ENCODE data around the gene FGGY. TPM values are rescaled to one million over a fixed set of nuclear protein-coding genes. Genes with fewer than 3 reads are reported as not detected.
A peak's percentile ranks its signal among the peaks of the same experiment; 100 is the strongest.
"Not testable (repeated sequence)": the region's sequence is repeated elsewhere in the genome, so short reads cannot be mapped to it uniquely, and the experiment has no call there.

FGGY gene
- total RNA-seq, 1 experiment from 2014 or later: 14.2 TPM

DNA sequence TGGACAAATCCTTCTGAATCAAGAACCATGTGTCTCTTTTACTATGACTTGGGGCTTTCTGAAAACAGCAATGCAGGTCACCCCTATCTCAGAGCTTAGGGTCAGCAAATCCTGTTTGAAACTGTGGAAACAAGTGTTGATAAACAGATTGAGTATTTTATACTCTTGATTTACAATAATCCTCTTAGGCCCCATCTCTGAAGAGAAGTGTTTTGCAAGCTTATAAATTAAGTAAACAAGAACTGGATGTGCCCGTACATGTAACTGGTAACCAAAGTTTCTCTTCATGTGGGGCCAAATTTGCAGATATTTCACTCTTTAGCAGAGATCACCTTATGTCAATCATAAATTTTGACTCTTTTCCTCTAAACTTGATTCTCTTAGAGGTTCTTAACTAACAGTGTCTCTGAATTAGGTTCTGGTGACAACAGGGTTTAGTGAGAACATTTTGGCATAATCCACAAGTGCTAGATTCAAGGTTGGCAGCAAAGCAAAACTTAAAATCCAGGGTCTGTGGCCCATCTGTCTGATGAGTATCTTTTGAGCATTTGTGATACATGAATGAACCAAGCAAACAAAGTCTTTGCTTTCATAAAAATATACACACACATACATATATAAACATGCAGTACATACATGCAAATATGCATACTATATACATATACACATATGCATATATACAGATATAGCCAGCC, 334.8 kb downstream of the FGGY start:
- DNase-seq (ENCODE audit: low spot score): no peak

DNA sequence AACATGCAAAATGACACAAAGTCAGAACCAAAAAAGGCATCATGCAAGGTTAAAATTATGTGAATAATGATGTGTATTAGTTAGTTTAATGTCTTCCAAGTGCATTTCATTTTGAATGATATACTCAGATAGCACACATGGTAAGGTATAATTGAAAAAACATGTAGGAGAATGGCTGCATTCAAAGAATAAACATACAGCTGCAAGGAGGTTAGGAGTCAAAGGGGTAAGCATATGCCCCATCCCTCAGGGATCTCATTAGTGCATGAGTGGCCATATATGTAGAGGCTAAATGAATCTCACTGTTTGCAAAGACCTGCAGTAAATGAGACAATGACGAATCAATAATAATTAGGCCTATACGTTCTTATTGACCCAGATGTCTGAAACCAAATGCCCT, 338.2 kb downstream of the FGGY start:
- DNase-seq (ENCODE audit: low spot score): no peak

DNA sequence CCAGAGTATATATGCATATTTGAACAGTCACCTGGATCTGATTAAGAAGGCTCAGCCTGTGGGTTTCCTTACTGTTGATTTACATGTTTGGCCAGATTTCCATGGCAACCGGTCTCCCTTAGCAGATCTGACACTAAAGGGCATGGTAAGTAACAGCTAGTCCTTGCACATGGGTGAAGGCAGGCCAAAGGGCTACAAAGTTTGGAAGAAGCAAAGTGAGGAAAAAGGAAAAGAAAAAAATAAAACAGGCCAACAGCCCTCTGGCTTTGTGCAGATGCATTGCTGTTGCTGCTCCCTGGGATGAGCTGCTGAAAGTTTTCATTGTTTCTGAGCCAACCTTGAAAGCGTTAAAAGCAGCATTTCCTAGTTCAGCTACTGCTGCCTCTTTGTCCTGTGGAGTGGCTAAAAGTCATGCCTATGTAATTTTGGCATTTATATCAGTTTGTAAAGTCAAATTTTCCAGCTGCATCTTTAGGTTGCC, 341.4 kb downstream of the FGGY start:
- DNase-seq (ENCODE audit: low spot score): peak; percentile 60

DNA sequence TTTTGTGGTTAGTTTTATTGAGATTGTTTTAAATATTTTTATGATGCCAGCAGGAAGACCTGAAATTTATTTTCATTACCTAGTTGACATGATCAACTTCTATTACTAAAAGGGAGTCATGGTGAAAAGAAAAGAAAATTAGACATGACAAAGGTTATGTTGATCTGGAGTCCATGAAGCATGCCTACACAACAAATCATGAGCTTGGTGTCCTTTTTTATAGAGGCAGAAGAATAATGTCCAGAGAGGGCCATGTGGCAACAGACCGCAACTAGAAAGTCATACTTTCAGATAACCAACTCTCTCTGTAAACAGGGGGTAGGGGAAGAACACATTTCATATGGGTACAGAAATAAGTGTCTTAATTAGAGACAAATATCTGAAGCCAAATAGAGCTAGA, 342.4 kb downstream of the FGGY start:
- DNase-seq (ENCODE audit: low spot score): no peak

DNA sequence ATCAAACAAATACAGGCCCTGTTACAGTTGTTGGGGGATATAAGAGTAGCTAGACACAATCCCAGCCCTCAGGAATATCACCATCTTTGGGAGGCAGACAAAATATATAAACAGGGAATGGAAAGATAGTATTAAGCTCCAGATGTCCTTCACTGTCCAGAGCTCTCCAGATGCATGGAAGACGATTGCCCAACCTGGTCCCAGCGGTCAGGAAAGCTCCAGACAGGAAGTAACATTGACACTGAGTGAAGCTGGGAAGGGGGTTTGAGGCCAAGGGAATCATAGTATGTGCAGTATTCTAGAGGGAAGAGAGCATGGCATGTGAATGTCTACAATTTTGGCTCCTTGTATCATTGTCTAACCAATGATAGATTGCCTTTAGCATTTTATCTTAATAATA, 344.0 kb downstream of the FGGY start:
- no peak for DNase-seq (ENCODE audit: low spot score)

DNA sequence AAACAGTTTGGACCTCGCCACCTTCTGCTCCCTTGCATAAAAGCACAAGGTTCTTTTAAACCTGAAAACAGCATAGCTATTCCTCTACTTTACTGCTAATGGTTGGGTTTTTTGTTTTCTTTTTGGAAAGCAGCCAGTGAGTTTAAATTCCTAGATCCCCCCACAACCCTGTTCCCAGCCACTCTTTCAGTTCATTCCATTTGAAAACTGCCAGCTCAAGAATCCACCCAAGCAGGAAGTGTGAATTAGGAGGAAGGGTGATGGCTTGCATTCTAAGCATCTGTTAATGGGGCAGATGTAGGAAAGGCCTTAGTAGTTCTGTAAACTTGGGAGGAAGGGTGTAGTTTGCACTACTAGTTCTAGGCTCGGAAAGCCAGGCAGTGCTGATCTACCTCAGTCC, 344.9 kb downstream of the FGGY start:
- DNase-seq (ENCODE audit: low spot score): no peak

DNA sequence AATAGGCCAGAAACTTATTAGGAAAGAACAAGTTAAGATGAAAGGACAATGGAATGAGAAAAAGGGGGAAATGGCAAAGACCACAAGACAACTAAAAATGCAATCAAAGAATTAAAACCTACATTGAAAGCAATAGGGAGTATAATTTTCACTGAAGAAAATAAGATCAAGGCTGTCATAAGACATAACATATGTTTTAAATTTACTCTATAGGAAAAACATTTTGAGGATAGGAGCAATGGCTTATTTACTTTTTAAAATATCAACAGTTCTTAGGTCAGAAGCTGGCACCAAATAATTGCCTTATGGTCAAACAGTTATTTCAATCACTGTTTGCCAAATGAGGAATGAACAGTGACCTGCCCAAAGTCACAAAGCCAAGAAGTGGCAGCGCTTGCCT, 346.6 kb downstream of the FGGY start:
- DNase-seq (ENCODE audit: low spot score): no peak

DNA sequence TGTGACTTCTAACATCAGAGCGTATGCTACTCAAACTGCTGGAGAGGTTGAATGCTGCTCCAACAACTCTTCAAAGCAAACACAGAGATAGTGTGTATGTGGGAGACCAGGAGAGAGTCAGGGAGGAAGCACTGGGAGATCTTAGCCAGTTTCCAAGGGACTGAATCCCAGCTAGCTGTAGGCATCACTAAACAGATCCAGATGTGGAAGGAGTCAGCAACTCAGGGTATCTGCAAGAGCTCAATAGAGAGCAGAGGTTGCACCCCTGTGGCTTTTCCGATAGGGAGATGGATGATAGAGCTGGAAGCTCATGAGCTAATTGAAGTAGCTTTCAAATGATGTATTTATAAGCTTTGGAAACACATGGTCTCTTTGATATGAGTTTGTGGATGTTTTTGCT, 349.0 kb downstream of the FGGY start:
- DNase-seq (ENCODE audit: low spot score): no peak

DNA sequence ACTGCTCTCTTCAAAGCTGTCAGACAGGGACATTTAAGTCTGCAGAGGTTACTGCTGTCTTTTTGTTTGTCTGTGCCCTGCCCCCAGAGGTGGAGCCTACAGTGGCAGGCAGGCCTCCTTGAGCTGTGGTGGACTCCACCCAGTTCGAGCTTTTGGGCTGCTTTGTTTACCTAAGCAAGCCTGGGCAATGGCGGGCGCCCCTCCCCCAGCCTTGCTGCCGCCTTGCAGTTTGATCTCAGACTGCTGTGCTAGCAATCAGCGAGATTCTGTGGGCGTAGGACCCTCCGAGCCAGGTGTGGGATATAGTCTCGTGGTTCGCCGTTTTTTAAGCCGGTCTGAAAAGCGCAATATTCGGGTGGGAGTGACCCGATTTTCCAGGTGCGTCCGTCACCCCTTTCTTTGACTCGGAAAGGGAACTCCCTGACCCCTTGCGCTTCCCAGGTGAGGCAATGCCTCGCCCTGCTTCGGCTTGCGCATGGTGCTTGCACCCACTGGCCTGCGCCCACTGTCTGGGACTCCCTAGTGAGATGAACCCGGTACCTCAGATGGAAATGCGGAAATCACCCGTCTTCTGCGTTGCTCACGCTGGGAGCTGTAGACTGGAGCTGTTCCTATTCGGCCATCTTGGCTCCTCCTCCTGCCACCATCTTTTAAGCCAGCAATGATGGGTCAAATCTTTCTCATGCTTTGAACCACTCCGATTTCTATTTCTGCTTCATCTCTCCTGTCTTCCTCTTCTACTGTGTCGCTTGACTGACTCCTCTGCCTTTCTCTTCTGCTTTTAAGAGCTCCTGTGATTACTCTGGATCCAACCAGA, 356.5 kb downstream of the FGGY start:
- not testable (repeated sequence) for DNase-seq (ENCODE audit: low spot score)

DNA sequence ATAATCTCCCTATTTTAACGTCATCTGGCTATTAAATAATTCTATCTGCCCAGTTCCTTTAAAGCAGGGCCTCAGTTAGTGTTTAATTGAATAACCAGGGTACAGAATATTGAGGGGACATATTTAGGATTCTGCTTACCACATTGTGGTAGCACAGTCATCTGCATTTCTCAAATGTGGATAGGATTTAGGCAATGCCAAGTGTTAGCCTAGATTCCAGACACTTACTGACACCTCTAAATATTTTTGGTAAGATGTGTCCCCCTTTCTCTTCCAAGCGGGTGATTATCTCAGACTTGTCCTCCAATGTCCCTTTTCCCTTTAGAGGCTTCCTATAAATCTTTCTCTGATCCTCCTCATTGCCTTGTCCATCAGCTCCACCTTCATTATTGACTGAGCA, 357.1 kb downstream of the FGGY start:
- no peak for DNase-seq (ENCODE audit: low spot score)

DNA sequence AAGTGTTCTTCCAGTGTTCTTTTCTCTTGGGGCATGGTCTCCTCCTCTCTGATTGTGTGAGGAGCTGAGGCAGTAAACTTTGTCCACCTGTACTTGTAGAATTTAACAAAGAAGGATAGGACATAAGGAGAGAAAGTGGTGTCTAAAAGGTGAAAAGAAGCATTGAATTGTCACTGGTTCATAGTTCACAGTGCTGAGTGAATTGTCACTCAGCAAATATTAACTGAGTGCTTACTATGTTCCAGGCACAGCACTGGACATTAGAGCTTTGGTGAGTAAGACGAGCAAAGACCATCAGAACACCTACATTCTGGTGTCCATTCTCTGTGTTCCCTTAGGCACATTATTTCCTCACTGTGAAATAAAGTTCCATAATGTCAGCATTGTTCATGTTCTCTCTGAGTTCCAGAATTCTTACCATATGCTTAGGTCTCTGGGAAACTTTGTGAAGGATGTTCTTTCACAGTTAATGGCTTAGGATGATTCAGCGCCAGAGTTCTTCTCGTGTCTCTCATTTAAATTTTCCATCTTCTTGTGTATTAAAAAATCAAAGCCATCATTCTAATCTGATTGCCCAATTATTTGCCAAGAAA, 361.1 kb downstream of the FGGY start:
- DNase-seq (ENCODE audit: low spot score): no peak

DNA sequence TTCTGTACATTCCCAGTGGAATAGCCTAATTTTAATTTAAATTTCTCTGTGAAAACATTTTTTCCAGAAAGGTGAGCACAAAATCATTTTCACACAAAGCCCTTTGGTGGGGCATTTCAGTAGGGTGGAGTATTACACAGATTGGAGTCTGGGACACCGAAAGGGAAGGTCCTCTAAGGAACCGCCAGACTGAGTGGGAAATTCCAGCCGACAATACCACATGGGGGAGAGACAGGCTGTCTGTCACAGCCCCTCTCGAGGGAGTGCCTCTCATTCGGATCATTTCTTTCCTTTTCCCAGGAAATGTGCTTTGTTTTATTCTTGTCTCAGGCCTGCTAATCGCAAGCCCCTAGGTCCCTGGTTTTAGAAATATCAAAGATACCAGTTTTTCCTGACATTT, 367.3 kb downstream of the FGGY start:
- no peak for DNase-seq (ENCODE audit: low spot score)

DNA sequence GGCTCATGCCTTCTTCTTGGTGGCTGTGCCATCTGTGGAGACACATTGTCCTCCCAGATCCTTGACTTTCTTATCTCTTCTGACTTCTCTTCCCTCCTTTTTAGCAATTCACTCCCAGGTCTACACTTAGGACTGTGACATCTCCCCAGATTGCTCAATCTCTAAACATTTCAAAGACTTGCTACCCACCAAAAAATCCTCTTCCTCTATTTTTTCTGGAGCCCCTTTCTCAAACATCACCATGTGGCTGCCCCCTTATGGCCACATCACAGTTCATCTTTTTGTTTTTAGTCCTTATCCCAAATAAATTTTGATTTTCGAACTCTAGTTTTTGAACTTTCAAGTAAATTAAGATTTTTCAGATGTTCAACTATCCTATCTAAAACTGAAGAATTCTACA, 369.2 kb downstream of the FGGY start:
- DNase-seq (ENCODE audit: low spot score): no peak

DNA sequence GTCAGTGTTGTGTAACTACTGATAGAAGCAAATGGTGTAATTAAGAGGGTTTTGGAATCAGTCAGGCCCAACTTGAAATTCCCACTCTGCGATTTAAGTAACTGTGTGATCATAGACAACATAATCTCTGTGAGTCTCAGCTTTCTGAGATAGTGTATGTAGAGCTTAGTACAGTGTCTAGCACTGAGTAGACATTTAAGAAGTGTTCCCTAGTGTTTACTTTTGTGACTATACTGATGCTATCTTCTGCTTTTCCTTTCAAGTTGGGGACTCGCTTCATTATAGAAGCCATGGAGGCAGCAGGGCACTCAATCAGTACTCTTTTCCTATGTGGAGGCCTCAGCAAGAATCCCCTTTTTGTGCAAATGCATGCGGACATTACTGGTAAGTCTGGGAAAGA, 370.1 kb downstream of the FGGY start:
- no peak for DNase-seq (ENCODE audit: low spot score)

DNA sequence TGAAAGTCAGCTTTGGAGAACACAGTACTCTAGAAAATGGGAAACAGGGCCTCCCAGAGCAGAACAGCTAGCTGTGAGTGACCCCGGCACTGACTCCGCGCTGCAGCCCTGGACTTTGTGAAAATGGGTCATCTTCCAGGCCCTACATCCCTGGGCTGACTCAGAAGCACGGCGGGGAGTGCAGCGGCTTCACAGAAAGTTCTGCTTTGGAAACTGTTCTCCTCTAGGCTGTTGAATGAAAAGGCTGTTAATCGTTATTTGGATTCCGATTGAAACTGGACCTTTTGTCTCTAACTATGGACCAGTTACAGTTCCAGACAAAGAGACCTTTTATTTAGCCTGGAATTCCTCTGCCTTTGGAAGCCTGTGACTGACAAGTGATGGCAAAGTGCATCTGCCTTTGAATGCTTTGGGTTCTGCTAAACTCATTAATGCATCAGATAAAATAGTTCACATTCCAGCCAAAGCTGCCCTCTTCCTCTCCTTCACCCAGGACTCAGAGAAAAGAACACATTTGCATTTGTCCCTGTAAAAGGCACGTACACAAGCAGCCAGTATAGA, 372.9 kb downstream of the FGGY start:
- DNase-seq (ENCODE audit: low spot score): no peak

DNA sequence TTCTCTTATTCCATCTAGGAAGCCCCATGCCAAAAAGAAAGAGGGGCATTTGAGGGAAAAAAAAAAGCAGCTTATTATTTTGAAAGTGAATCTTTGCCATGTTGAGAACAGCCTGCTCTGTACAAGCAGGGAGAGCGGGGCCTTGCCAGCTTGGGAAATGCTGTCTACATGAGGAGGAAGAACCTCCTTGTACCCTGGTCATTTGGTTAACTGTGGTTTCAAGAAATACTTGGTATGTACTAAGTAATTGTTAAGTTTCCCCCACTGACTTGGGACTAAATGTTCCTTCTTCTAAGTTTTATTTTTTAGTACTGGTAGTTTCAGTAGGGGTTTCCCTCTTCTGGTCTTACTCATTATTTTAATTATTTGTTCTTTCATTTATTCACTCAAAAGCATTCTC, 373.8 kb downstream of the FGGY start:
- DNase-seq (ENCODE audit: low spot score): no peak

DNA sequence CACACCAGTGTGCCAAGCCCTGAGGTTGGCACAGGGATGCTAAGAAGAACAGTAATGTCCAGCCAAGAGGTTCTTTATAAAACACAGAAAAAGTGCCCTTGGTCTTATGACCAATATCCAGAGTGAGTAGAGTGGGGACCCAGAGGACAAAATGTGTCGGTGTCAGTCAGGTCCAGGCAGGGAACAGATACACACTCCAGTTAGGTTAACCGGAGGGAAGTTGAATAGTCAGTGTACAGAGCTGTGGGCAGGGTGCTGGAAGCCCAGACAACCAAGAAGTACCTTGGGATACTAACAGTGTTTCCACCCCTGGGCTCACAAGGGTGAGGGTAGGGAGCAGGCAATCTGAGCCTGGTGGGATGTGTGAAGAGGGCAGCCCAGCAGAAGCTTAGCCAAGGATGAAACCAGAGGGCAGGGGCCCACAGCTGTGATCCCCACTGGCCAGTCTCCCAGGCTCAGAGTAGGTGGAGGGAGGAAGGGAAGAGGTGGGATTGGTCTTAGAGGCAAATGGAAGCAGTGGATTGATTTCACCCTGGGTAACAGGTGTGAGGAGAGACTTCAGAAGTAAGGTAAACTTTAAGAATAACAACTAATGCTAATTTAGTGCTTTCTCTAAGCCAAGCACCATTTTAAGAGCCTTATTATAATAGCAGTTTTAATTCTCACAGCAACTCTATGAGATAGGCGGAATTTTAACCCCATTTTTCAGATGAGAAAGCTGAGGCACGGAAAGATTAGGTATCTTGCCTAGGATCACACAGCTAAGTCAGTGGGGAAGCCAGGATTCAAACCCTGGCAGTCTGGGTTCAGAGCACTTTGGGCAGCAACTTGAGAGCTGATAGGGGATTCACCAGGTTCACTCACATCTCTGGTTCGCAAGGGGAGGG, 374.4 kb downstream of the FGGY start:
- DNase-seq (ENCODE audit: low spot score): no peak

DNA sequence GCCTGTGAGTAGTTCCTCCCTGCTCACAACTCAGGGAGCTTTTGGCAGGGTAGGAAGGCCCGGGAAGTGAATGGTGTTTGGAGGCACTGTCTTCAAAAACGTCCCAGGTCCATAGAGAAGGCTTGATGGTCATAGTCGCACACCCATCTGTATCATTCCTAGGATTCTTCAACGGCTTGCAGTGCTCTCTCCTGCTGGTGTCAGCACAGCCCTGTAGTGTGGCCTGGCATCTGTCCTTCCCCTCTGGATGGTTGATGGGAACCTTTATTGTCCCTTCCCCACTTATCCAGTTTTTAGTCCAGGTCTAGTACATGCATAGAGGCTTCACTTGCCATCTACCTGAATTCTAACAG, 375.0 kb downstream of the FGGY start:
- DNase-seq (ENCODE audit: low spot score): no peak

DNA sequence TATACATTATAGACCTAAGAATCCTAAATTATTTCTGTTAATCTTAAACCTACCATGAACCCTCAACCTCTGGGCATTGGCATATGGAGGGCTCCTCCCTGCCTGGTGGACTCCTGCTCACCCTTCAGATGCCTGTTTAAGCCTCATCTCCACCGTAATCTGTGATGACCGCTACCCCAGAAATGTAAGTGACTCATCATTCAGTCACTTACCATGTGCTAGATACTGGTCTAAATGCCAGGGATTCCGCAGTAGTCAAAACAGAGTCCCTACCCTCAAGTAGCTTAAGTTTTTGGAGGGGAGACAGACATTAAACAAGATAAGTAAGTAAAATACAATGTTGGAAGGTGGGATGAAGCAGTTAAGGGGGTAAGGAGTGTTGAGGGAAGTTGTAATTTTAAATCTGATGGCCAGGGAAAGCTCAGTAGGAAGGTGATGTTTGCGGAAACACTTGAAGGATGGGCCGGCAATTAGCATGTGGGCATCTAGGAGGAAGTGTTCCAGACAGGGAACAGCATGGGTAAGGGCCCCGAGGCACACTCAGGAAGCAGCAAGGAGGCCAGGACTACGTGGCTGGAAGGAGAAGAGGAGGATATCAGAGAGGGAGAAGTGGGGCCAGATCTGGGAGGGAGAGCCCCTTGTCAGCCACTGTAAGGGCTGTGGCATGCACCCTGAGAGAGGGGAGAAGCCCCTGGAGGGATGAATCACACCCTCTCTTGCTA, 376.1 kb downstream of the FGGY start:
- no peak for DNase-seq (ENCODE audit: low spot score)

DNA sequence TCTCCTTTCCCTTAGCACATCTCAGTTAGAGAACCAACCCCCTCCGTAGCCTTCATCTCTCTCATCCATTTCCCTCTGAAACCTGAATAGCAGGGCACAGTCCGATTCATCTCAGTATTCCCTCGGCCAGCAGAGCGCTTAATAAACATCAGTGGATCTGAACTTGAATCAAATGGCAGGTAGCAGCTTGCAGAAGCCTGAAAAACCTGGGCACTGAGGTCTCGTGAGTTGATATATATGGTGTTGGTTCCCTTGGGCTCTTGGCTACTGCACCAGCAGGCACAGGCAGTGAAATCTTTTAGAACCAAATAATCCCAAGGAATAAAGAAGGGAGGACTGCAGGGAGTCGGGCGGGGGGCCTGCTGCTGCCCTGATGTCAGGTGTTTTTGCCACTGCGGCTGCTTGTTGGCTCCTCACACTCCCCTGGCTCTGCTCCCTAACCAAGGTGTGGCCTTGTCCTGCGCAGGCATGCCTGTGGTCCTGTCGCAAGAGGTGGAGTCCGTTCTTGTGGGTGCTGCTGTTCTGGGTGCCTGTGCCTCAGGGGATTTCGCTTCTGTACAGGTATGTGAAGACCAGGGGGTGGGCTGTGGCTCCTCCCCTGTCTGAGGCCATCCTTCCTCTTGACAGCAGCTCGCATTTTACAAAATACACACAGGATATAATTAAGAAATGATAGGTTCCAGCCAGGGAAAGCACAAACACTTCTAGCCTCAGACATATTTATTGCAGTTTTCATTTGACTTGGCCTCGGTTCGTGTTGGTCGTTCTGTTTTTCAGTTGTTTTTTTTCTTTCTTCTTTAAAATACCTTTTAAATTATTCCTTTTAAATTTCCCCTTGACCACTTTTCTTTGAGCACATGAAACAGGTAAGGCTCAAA, 376.9 kb downstream of the FGGY start:
- no peak for DNase-seq (ENCODE audit: low spot score)
